Suppressor macrophage treated with lipopolysaccharide for 4 hours (primary cell): Measurements from ENCODE around the gene TSSK3.

Experiments used
- DNase-seq: peaks from one replicate; pipeline ENCODE4 v3.0.0-alpha.2; 2020

TSSK3 gene

GRCh38 chr1:32405672-32406467 lies 43.5 kb downstream of the TSSK3 start:
- no peak for DNase-seq

- no peak for DNase-seq
Observed at GRCh38 chr1:32406629-32407111, 44.3 kb downstream of the TSSK3 start.

GRCh38 chr1:32411261-32411660 lies 48.9 kb downstream of the TSSK3 start:
- DNase-seq = no peak

- peak; percentile 86 for DNase-seq
Observed at GRCh38 chr1:32413507-32414185, 51.3 kb downstream of the TSSK3 start.
